ENCODE data around the gene JPT1.

JPT1 gene

DNA sequence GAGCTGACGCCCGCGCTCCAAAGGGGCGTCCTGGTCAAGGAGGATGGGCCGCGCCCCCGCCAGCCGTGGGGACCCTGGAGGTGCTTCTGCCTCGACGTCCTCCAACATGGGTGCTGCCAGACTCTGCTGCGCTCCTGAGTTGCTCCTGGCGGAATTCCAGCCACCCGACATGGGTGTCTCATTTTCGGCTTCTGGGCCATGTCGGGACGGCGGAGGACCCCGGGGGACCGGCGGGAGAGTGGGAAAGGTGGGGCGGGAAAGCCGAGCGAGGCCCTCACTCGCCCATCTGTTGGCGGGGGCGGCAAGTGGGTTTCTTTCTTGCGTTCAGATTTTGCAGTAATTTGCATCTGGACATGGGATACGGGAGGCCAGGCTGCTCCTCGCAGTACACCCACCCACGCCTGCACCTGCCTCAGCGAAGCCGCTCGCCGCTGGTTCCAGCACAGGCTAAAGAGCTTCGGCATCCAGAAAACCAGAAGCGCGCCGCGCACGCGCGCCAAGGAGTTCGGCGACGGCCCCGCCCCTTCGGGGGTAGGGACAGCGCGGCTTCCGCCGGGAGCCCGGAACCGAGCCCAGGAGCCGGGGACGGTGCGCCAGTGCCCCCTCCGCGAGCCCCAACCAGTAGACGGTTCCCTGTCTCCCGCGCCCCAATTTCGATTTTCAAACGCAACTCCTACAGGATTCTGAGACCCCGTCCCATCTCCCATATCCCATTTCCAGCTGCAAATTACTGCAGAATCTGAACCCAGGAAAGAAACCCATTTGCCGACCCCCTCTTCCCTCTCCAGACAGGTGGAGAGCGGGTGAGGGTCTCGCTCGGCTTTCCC, 44.7 kb downstream of the JPT1 start, which contains the start of gene ARMC7:
TSS of gene ARMC7 (plus strand) at position 563 of the 827 bp plus-strand sequence. CDS start 320 bp downstream, outside the sequence.
- TF ChIP-seq, protein P1, sequence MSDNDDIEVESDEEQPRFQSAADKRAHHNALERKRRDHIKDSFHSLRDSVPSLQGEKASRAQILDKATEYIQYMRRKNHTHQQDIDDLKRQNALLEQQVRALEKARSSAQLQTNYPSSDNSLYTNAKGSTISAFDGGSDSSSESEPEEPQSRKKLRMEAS (IDR thresholded peaks at IDR 0.05): peak; percentile 92
- TF ChIP-seq, protein P2, sequence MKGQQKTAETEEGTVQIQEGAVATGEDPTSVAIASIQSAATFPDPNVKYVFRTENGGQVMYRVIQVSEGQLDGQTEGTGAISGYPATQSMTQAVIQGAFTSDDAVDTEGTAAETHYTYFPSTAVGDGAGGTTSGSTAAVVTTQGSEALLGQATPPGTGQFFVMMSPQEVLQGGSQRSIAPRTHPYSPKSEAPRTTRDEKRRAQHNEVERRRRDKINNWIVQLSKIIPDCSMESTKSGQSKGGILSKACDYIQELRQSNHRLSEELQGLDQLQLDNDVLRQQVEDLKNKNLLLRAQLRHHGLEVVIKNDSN (IDR thresholded peaks at IDR 0.05): 0 out of 2 replicates have a peak, but pooled peaks have one; percentile 6
- no peak for TF ChIP-seq CEBPB (IDR thresholded peaks at IDR 0.05)
- peak; percentile 34 for TF ChIP-seq TEAD4 (IDR thresholded peaks at IDR 0.05)
- TF ChIP-seq TAF1 (IDR thresholded peaks at IDR 0.05; ENCODE audit: low read depth): peak; percentile 92
- TF ChIP-seq RAD21 (IDR thresholded peaks at IDR 0.05; ENCODE audit: low read depth): peak; percentile 18; the same call in 1 of the 2 replicates
- peak; percentile 86 for TF ChIP-seq ZBTB7A (IDR thresholded peaks at IDR 0.05; ENCODE audit: low read depth)
- TF ChIP-seq NFIC (IDR thresholded peaks at IDR 0.05): no peak
- TF ChIP-seq, protein P3, sequence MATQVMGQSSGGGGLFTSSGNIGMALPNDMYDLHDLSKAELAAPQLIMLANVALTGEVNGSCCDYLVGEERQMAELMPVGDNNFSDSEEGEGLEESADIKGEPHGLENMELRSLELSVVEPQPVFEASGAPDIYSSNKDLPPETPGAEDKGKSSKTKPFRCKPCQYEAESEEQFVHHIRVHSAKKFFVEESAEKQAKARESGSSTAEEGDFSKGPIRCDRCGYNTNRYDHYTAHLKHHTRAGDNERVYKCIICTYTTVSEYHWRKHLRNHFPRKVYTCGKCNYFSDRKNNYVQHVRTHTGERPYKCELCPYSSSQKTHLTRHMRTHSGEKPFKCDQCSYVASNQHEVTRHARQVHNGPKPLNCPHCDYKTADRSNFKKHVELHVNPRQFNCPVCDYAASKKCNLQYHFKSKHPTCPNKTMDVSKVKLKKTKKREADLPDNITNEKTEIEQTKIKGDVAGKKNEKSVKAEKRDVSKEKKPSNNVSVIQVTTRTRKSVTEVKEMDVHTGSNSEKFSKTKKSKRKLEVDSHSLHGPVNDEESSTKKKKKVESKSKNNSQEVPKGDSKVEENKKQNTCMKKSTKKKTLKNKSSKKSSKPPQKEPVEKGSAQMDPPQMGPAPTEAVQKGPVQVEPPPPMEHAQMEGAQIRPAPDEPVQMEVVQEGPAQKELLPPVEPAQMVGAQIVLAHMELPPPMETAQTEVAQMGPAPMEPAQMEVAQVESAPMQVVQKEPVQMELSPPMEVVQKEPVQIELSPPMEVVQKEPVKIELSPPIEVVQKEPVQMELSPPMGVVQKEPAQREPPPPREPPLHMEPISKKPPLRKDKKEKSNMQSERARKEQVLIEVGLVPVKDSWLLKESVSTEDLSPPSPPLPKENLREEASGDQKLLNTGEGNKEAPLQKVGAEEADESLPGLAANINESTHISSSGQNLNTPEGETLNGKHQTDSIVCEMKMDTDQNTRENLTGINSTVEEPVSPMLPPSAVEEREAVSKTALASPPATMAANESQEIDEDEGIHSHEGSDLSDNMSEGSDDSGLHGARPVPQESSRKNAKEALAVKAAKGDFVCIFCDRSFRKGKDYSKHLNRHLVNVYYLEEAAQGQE (IDR thresholded peaks at IDR 0.05; ENCODE audit: low read depth): no peak
- peak; percentile 91 for TF ChIP-seq EGR1 (IDR thresholded peaks at IDR 0.05)
- peak; percentile 56; the same call in 1 of the 2 replicates for TF ChIP-seq TCF12 (IDR thresholded peaks at IDR 0.05; ENCODE audit: low read depth)
- no peak for TF ChIP-seq CREB1 (IDR thresholded peaks at IDR 0.05; ENCODE audit: low read depth)

DNA sequence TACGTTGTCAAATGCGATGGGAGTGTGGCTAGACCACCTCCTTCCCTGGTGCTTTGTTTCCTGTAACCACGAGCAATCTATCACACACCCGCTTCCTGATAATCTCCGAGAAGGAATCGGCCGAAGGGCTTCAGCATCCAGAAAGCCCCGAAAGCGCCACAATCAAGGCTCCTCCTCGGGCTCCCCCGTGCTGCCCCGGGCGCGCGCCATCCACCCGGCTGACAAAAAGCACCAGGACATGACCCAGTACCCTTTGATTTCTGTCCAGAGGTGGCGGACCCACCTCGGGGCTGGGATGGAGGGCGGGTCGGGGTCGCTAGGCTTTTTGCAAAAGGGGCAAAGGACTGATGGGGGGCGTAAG, 45.3 kb downstream of the JPT1 start:
- TF ChIP-seq EP300 (IDR thresholded peaks at IDR 0.05; ENCODE audit: borderline replicate concordance): no peak
- no peak for TF ChIP-seq FOXM1 (IDR thresholded peaks at IDR 0.05; ENCODE audit: borderline replicate concordance, low read depth)
- TF ChIP-seq NFIC (IDR thresholded peaks at IDR 0.05): no peak
- TF ChIP-seq TAF1 (IDR thresholded peaks at IDR 0.05; ENCODE audit: low read depth): no peak
- TF ChIP-seq CREB1 (IDR thresholded peaks at IDR 0.05; ENCODE audit: low read depth): no peak
- TF ChIP-seq YY1 (IDR thresholded peaks at IDR 0.05; ENCODE audit: low read depth): no peak
- TF ChIP-seq, protein P2 (IDR thresholded peaks at IDR 0.05): no peak
- TF ChIP-seq CEBPB (IDR thresholded peaks at IDR 0.05): no peak
- no peak for TF ChIP-seq TCF12 (IDR thresholded peaks at IDR 0.05; ENCODE audit: low read depth)
- TF ChIP-seq EGR1 (IDR thresholded peaks at IDR 0.05): no peak
- no peak for TF ChIP-seq ZBTB7A (IDR thresholded peaks at IDR 0.05; ENCODE audit: low read depth)
- TF ChIP-seq RAD21 (IDR thresholded peaks at IDR 0.05; ENCODE audit: low read depth): no peak
- TF ChIP-seq, protein P3 (IDR thresholded peaks at IDR 0.05; ENCODE audit: low read depth): no peak
- TF ChIP-seq TEAD4 (IDR thresholded peaks at IDR 0.05): no peak
- TF ChIP-seq, protein P1 (IDR thresholded peaks at IDR 0.05): no peak

DNA sequence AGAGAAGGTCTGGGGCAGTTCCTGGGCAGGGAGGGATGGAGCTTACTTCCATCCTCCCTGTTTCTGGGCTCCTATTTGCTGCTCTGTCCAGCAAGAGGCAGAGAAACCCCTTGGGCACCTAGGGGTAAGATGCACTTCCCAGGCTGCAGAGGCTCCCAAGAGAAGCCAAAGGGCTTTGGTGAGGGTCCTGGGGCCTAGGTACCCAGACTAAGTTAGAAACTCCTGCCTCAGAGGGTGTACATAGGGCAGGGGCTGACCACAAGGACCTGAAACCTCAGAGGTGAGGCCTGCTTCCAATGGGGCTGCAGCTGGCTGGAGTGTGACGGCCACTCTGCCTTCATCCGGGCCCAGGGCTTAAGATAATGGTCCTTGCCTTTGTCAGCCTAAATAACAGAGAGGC, 46.1 kb downstream of the JPT1 start:
- no peak for TF ChIP-seq NFIC (IDR thresholded peaks at IDR 0.05)
- TF ChIP-seq ZBTB7A (IDR thresholded peaks at IDR 0.05; ENCODE audit: low read depth): no peak
- TF ChIP-seq EP300 (IDR thresholded peaks at IDR 0.05; ENCODE audit: borderline replicate concordance): no peak
- no peak for TF ChIP-seq TCF12 (IDR thresholded peaks at IDR 0.05; ENCODE audit: low read depth)
- TF ChIP-seq TEAD4 (IDR thresholded peaks at IDR 0.05): no peak
- no peak for TF ChIP-seq CEBPB (IDR thresholded peaks at IDR 0.05)
- TF ChIP-seq, protein P1 (IDR thresholded peaks at IDR 0.05): no peak
- TF ChIP-seq, protein P2 (IDR thresholded peaks at IDR 0.05): no peak
- no peak for TF ChIP-seq CREB1 (IDR thresholded peaks at IDR 0.05; ENCODE audit: low read depth)
- TF ChIP-seq, protein P3 (IDR thresholded peaks at IDR 0.05; ENCODE audit: low read depth): no peak
- no peak for TF ChIP-seq YY1 (IDR thresholded peaks at IDR 0.05; ENCODE audit: low read depth)
- TF ChIP-seq RAD21 (IDR thresholded peaks at IDR 0.05; ENCODE audit: low read depth): no peak
- TF ChIP-seq TAF1 (IDR thresholded peaks at IDR 0.05; ENCODE audit: low read depth): no peak
- TF ChIP-seq EGR1 (IDR thresholded peaks at IDR 0.05): no peak
- TF ChIP-seq FOXM1 (IDR thresholded peaks at IDR 0.05; ENCODE audit: borderline replicate concordance, low read depth): no peak

Measured in Ishikawa (cell line).